OCI-M2 (cell line): Measurements from ENCODE around the gene UBE2U.
"Not testable (repeated sequence)": the region's sequence is repeated elsewhere in the genome, so short reads cannot be mapped to it uniquely, and the experiment has no call there.

Source experiments
- DNase-seq: peaks from one replicate; lab custom pipeline; 2025; ENCODE audit not compliant: unreplicated experiment; lab: John Stamatoyannopoulos, UW

UBE2U gene

DNA sequence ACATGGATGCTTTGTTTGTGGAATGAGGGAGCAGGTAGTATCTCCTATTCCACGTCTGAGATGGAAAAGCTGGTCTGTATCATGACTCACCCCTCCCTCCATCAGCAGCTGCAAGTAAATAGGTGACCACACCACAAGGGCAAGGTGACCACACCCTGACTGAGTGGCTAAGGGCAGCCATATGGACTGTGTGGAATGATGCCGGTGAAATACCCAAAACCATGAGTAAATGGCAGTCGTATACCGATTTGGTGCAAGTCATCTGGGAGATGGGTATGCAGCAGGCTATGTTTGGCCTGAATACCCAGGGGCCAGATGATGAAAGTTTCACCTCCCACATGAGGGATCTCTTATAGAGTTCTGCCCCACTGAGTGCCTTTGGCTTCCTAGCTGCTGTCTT is 15.8 kb upstream of the UBE2U start:
- no peak for DNase-seq

DNA sequence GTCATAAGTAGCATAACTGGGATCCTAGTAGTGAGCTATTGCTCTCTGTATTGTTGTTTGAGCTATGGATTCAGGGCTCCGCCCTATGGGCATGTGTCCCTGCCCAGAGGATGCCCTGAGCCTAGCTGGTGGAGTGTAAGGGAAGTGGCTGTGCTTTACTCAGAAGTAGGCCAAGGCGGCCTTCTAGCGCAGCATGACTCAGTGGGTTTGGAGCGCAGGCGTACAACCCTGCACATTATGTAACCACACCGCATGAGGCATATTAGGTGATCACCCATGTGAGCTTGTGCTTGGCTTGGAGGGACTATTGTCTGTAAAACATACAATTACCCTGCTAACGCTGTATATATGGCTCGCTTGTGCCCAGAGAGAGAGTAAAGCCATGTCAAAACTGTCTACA is 11.1 kb upstream of the UBE2U start:
- no peak for DNase-seq

DNA sequence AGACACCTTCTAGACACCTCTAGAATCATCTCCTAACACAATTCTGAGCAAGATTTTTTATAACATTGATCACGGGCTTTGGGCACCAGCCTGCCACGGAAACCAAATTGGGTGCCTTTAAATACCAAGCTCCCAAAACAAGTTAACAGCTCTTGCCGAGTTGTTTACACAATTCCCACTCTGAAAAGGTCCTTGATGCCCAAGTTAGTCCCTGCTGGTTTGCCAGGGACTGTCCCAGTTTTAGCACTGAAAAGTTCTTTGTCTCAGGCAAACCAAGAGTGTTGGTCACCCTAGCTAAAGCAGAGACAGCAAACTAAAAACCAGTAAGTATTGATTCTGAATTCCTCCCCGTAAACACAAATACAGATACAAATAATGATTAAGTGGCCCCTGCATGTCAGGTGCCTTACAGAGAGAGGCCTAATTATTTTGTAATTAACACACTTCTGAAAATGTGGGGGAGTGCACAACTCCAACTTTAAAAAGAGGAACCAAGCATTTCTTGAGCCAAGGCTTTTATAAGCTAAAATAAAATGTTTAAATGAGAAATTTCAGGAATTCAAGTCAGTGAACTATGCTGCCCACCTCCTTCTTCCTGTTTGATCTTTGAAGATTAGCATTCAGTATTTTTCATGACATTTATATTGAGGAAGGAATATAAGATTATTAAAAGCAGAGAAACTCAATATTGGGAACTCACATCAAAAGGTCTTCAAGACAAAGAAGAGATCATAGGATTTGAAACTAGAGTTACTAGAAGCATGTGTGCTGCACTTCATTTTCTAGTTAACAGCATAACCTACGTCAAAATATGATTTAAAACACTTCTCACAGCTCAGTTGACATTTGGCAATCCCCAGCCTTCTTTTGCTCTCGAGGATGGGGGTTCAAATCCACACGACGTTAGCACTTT is 9.0 kb upstream of the UBE2U start:
- no peak for DNase-seq

DNA sequence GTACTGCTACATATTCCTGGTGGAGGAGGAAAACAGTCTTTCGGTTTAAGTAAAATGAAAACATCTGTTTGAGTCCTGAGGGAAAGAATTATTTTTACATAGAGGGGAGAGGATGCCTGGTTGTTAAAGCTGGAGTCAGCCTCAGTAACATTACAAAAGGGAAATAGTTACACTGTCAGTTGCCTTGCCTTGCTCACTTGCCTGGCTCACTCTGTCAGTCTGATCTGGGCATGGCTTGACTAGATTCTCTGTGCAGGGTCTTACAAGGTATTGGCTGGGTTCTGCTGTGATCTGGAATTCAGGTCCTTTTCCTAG is 8.4 kb upstream of the UBE2U start:
- DNase-seq, result no peak

DNA sequence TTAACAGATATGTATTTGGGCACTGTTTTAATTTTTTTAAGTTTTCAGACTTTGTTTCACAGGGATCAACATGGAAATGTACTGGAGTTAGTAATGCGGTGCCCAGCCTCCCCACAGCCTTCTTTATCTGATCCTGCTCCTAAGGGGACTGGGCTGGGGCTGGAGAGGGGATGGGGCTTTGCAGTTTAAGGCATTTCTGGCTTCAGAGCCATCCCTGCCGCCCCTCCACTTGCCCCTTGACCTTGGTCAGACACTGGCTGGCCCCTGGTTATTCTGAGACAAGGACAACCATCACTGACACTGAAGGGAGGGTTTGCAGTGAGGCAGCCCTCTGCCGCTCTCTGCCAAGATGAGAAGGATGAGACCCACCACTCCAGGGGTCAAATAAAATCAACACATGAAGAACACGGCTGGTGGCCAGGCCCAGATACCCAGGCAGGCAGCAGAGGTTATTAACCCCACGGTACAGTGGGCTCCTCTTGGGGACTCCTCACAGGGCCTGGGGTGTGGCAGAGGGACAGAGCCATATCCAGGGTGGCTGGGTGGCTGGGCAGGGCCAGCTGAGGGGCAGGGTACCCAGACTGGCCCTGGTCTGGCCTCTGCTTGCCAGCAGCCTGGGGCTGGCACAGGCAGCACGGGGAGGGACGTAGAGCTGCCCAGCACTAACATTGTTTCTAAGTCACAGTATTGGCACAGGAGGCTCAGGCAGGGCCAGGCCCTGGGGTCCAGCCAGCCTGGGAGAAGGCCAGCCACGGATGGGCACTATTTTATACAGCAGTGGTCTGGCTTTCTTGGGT is 7.2 kb upstream of the UBE2U start:
- DNase-seq, result no peak

DNA sequence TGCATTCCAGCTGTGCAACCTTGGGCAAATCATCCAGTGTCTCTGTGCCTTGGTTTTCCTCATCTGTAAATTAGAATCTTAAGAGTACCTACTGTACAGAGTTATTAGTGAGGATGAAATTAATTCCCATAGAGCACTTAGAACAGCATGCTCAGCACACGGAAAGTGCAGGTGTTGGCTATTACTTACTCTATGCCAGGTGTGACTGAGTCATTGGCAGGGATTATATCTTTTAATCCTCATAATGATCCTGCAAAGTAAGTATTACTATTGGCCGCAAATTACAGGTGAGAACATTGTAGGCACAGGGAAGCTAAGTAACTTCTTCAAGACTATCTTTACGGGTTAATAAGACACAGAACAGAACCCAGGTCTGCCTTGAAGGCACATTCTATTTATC is 6.3 kb upstream of the UBE2U start:
- no peak for DNase-seq

DNA sequence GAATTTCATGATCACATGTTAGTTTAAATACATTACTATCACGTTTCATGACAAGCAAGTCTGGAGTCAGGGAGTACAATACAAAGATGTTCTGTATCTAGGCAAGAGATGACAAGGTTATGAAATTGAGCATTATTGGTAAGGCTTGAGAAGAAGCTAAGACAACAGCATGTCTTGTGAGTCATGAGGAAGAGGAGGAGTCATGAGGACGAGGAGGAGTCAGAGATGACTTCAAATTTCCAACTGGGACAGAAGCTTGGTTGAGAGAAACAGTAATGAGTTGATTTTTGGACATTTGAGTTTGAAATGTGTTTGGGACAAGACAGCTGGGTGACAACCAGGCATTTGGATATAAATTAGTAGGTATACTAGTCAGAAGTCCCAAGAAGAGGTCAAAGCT is 4.3 kb upstream of the UBE2U start:
- DNase-seq, result no peak

DNA sequence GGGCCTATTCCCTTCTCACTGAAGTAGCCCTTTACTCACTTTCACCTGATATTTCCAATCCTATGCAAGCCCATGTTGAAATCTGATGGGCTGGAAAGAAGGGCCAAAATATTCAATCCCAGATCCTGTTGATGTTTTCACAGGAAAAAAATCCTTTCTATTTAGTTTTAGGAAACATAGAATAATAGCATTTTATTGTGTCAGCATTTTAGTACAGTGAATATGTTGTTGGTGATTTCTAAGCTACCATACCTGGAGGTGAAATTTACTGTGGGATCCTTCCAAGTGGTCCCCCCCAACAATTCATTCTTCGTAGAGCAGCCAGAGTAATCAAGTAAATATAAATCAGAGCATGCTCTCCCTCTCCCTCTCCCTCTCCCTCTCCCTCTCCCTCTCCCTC is 3.4 kb upstream of the UBE2U start:
- DNase-seq, result no peak

DNA sequence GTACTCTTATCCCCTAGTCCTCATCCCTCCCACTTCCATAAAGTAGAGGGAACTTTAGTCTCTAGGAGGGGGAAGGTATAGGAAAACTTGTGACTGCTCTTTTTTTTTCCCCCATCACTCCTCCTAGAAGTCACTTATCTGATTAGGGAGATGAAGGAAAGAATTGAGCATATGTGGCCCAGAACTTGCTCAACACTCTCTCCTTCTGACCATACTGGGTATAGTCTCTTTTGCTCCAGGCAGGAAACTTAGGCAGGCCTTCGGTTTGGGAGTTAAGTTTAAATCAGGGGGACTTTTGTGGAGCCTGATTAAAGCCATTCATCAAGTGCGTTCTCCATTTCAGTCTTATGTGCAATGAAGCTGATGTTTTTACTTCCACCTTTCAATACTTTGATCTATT is 5.8 kb downstream of the UBE2U start:
- no peak for DNase-seq

DNA sequence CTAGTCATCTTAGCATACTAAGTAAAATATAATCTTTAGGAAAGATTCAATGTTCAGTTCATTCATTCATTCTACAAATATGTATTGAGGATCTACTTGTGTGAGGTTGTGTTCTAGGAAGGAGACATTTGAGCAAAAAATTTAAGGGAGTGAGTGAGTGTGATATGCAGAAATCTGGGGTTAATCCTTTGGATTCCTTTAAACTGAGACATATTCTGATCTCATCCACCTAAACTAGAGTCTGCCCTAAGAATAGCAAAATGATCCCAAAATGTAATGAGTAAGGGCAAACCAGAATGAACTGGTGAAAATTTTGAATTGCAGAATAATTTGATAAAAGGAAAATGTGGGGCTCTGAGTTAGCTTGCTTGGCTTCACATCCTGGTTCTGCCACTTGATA is 8.6 kb downstream of the UBE2U start:
- no peak for DNase-seq

DNA sequence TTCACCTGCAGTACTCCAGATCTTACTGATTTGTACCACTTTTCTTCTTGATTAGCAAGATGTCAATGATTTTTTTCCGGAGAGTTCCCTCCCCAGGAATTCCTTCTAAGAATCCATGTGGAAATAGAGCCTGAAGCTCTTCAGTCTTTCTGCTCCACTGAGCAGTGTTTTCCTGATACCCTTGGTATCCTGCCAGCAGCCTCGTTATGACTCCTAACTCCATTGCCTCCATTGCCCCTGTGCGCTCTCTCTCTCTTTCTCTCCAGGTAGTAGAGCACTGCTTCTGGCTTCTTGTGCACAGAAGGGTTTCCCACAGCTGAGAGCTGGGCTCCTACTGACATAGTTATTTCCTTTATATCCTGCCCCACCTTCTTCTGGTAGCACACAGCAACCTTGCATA is 12.2 kb downstream of the UBE2U start:
- no peak for DNase-seq

DNA sequence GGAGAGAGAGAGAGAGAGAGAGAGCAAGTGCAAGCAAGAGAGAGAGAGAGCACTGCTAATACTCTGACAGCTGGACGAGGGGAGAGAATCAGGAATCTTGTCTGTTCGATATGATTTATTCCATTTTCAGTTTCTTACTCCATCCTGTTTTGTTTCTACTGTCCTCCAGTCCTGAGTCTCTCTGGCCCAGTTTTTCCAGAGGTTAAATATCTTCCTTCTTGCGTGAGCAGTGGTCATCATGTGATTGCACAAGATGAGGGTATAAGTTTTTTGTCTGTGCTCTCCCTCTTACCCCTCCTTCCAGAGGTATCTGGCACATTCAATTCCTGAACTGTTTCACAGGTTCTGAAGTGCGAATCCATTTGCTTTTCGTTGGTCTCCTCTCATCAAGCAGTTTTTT is 16.8 kb downstream of the UBE2U start:
- DNase-seq, result no peak

DNA sequence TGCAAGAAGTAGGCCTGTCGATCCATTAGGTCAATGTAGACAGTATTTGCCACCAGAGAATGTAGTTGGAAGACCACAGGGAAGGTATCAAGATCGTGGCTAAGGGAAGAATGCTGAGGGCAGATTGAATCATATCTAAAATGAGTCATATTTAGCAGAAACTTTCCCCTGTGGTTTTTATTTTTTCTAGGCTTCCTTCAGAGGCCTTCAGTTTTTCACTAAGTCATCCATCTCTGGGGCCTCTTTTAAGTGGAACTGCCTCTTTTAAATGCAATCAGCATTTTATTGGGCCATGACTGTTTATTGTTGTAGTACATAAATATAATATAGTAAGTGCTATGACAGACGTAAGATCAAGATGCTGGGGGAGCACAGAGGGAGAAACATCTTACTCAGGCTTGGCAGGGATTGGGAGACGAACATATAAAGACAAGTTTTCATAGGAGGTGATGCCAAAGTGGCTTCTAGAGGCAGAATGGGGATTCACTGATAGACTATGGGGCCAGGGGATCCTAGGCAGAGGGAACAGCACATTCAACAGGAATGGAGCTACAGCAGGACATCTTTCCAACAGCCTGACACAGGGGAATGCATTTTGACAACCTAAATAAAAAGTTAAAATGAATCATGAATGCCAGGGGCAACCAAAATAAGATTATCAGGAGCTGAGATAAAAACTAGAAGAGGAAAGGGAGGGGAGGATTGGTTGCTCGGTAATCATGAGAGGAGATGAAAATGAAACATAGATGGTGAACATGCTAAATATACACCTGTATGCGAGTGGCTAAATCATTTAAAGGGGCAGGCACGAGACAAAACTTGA is 20.1 kb downstream of the UBE2U start:
- no peak for DNase-seq

DNA sequence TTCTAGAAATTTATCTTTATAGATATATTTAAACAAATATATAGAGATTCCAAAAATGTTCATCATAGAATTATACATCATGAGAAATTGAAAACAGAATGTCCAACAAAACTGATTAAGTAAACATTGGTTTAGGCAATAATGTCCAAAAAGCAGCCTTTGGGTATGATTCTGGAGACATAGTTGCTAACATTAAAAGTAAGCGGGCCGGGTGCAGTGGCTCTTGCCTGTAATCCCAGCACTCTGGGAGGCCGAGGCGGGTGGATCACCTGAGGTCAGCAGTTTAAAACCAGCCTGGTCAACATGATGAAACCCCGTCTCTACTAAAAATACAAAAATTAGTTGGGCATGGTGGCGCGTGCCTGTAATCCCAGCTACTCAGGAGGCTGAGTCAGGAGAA is 20.8 kb downstream of the UBE2U start:
- DNase-seq, result not testable (repeated sequence)

DNA sequence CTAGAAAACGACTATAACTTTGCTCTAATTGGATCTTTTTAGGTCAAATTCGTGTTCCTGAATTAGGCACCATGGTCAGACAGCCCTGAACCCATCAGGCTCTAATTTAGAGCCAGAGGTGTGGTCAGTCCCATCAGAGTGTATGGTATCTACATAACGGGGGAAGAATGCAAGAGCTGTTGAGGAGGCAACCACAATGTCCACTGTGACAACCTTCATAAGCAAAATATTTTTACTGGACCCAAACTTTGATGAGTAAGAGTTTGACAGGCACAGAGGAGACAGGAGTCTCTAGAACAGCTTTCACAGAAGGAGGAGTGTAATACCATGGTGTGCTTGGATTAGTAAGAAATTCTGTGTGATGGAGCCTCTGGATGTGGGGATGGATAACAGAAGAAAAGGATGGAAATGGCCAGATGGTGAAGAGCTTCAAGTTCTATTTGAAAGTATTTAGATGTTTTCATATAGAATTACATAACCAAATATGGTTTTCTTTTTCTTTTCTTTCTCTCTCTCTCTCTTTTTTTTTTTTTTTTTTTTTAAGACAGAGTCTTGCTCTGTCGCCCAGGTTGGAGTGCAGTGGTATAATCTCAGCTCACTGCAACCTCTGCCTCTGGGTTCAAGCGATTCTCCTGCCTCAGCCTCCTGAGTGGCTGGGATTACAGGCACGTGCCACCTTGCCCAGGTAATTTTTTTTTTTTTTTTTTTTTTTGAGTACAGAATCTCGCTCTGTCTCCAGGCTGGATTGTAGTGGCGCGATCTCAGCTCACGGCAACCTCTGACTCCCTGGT is 24.9 kb downstream of the UBE2U start:
- no peak for DNase-seq

DNA sequence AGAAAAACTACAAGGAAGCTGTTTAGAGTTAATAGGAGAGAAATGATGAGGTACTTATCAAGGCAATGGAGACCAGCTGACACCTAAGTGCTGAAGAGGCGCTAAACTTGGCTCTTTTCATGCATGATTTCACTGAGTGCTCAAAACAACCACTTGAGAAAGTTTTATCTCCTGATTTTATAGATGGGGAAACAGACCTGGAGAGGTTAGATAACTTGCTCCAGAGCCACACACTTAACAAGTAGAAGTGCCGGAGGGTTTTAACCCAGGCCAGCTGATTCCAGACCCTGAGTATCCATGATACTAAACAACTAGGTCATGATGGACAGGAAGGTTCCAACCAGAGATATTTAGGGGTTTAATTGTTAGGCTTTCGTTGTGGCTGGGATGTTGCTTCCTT is 25.9 kb downstream of the UBE2U start:
- no peak for DNase-seq

DNA sequence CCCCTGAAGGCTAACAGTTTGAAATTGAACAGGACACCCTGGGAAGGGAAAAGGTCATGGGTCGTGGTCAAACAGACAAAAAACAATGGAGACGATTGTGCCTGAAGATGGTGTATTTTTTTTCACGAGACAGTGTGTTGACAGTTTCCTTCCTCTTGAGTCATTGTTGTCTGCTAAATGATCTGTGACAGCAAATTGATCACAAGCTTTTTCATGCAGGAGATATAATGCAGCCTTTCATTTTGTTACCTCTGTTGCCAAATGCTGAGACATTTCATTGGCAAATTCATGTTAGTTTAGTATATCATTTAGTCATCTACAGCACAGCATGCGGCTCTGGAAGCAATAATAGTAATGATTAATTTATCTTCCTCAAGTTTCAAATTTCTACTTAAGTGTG is 27.7 kb downstream of the UBE2U start:
- no peak for DNase-seq

DNA sequence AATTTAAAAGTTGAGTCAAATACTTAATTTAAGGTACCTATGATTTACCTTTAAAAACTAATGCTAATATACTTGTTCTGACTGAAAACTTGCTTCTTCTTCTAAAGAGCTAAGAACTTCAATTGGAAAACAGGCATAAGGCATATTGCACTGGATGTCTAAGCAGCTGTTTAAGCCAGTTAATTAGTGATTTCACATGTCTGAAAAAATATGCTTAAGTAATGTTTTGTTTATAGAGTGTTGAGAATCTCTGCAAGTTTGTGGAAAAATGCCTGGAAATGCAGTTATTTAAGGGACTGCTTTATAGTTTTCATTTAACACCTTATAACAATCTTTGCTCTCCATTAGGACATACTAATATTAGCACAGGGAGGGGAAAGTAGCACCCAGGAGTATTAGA is 28.2 kb downstream of the UBE2U start:
- DNase-seq, result no peak

DNA sequence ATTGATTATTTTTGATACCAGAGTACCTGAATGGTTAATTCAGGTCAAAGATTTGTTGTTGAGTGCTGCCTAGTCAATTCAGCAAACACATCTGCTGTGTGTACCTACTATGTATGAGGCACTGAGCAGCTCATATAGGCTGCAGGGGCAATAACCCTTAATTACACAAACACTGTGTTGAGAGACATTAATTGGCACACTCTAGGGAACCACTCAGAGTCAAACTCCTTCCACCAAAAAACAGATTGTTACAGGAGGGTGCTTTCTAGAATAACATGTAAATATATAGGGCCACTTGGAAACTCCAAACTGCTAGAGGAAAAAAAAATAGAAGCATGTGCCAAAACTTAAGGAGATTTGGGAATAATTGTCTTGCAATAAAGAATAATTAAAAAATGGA is 31.3 kb downstream of the UBE2U start:
- DNase-seq, result no peak

DNA sequence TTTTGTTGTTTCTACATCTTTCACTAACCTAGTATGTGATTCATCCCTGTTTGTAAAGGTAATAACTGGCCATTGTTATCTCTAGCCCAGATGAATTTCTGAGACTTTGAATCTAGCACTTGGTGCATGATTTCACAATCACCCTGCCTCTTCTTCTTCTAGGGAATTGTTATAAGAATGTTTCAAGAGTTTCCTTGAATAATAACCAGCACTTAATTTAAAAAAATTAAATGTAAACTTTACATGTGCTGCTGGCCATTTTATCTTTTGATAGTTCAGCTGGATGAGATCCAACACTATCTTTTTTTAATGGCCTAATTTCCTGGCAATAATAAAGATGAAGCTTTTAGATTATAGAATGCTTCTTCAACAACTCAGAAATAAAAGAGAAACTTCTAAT is 31.8 kb downstream of the UBE2U start:
- no peak for DNase-seq

DNA sequence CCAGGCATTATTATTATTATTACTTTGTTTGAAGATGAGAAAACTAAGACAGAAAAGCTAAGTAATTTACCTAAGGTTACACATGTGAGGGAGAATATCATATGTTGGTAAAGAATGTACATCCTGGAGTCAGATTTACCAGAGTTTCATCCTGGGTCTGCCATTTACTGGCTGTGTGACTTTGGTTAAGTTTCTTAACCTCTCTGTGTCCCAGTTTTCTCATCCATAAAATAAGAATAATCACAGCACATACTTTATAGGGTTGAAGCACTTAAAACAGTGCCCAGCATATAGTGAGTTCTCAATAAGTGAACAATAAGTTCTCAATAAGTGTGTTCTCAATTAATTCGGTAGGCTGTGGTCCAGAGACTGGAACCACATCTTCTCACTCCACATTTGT is 32.5 kb downstream of the UBE2U start:
- DNase-seq, result no peak
